Fibroblast of skin of left biceps (primary cell): Measurements from ENCODE around the gene MAGEA11.
"Not testable (repeated sequence)": the region's sequence is repeated elsewhere in the genome, so short reads cannot be mapped to it uniquely, and the experiment has no call there.

Experiments
- DNase-seq, 2 experiments: peaks; one replicate each; pipeline ENCODE4 v3.0.0-alpha.2; 2013; ENCODE audit warnings: low read depth in 2 of 2

Gene MAGEA11, protein sequence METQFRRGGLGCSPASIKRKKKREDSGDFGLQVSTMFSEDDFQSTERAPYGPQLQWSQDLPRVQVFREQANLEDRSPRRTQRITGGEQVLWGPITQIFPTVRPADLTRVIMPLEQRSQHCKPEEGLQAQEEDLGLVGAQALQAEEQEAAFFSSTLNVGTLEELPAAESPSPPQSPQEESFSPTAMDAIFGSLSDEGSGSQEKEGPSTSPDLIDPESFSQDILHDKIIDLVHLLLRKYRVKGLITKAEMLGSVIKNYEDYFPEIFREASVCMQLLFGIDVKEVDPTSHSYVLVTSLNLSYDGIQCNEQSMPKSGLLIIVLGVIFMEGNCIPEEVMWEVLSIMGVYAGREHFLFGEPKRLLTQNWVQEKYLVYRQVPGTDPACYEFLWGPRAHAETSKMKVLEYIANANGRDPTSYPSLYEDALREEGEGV

DNA sequence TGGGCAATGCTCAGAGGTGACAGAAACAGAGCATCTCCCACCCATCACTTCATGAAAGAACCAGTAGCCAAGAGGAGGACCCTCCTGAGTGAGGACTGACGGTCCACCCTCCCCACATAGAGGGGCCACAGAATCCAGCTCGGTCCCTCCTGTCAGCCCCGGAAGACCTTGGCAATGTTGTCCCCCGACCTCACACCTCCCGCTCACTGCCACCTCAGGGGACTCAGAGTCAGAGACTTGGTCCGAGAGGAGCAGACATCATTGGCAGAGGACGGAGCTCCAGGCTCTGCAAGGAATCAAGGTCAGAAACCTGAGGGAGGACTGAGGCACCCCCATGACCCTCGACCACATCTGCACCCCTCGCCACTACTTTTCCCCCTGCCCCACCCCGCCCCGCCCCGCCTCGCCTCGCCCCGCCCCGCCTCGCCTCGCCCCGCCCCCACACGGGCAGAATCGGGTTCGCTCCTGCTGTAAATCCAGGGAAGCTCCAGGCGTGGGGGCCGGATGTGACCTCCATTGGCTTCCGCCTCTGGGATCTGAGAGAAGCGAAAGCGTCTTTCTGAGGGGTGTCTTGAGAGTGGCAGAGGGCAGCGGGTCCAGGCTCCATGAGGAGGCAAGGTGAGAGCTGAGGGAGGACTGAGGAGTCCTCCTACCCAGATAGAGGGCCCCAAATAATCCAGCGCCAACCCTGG, at the start of gene MAGEA11:
MAGEA11 (plus strand) TSS at position 516 of the 692 bp plus-strand sequence. CDS start 1,100 bp downstream, outside the sequence.
- DNase-seq = no peak

DNA sequence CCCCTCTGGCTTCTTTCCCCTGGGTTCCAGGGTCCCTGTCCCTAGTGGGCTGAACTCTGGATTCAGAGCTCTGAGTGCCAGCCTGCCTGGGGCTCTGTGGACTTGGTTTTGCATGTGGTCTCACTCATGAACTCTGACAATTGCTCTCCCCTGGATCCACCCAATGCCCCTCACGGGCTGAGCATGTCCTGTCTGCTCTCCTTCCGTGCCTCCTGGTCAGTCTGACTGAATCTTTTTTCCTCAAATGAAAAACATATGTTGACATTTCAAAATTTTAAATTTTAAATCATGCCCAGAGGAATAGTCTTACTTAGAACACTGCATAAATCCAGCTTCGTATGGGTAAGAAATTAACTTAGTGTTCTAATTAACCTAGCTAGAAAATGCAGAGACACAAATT, 36.8 kb upstream of the MAGEA11 start:
- DNase-seq = not testable (repeated sequence)

DNA sequence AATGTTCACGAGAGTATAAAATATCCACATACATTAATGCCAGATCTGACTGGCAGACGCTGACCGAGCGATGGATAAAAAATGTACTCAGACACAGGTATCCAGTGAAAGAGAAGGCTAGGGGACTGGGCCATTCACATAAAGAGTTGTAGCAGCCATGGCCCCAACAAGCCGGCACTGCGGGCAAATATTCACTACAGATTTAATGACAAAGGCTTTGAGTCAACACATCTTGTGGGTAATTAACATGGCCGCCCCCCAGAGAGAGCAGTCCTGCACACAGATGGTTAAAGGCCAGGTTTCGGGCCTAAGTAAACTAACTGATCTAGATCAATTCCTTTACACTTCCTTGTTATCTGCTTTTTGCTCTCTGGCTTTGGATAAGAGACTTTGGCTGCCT, 36.3 kb upstream of the MAGEA11 start:
- not testable (repeated sequence) for DNase-seq

DNA sequence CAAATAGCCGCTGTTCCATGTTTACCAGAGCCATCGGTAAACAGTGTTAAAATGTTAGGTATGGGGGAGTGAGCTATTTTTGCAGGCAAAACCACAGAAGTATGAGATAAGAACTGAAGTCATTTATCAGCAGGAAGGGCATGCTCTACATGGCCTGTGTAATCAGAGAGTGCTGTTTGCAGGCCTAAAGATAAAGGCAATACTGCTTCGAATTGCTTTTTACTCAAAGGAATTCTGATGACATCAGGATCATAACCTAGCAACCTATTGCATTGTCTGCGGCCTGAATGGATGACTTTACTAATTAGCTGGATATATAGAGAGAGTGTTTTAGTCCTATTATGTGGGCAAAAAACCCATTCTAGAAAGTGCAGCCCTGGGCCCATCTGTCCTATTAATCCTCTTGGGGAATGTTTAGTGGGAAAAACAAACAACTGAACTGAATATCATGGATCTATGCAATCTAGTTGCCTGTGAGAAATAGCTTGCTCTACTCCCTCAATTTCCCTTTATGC, 32.6 kb upstream of the MAGEA11 start:
- not testable (repeated sequence) for DNase-seq

DNA sequence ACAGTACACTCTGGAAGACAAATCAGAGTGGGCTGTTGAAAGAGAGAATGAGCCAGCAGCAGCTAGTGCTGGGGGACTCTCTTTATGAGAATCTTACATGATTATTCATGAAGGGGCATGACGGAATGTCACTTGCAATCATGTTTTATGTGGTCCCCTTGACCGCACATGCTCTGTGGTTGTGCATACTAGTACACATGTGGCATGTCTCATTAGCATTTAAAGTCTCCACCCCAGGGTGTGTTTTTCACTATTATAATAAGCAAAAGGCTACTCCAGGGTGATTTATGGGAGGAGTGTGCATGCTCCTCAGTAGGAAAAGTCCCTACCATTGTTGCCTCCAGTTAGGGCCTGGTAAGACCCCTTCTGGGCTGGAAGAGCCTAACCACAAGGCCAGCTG, 30.7 kb upstream of the MAGEA11 start:
- no peak for DNase-seq

DNA sequence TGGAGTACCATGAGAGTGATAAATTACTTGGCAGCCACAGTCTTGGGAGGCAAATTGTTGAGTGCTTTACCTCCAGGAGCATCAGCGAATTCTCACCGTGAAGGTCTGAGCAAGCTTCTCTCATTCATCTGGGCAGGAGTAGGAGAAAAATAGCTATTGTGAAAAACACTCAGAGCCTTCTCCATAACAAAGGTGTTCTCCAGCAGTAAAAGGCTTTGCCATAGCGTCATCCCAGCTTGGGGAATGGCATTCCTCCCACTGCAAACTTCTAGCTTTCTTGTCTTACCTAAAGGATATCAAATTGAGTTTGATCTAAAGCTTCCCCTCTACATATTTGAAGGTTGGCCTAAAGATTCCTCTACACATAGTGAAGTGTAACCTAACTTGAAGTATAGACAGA, 29.8 kb upstream of the MAGEA11 start:
- DNase-seq = no peak

DNA sequence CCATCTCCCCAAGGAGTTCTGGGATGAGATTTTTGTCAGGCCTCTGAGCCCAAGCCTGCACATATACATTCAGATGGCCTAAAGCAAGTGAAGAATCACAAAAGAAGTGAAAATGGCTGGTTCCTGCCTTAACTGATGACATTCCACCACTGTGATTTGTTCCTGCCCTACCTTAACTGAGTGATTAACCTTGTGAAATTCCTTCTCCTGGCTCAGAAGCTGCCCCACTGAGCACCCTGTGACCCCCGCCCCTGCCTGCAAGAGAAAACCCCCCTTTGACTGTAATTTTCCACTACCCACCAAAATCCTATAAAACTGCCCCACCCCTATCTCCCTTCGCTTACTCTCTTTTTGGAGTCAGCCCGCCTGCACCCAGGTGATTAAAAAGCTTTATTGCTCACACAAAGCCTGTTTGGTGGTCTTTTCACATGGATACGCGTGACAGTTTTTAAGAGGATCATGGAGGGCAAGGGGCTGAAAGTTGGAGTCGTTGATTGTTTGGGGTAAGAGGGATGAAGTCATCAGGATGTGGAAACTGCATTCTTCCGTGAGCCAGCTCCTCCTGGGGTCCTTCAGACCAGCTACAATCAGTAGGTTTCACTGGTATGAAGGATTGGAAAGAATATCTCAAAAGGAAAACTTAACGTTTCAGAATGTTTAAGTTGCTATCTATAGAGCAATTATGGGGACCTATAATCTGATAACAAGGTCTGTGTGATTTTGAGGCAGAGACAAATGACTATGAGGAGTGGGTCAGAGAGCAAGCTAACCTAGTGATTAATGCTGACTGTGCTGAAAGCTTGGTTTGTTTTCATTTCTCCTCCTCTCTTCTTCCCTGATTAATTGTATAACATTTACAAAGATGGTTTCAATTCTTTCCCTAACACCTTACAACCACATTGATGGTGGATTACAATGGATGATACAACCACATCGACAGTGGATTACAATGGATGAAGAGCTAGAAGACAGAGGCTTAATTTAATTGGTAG, 28.6 kb upstream of the MAGEA11 start:
- no peak for DNase-seq

DNA sequence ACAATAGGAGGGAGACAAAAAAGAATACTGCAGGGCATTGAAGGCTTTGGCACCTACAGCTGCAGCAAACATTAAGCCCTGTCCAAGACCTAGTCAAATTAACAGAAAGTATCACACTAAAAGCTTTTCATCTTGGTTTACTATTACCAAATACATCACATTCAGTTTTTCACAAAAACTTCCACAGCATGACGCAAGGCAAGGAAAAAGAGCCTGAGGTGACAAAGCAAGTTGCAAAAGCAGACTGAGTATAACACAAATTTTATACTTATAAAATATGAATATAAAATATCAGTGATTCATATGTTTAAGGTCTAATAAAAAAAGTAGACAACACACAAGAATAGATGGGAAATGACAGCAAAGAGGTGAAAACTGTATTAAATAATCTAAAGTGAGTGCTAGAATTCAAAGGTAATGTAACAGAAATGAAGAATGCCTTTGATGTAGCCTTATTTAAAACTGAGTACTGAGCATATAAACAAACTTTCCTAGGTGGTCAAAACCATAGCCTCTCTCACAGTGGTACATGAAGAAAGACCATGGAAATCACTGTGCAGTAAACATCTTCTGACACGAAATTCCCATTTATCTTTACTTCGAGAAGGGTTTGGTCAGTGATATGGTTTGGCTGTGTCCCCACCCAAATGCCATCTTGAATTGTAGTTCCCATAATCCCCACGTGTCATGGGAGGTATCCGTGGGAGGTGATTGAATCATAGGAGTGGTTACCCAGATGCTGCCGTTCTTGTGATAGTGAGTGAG, 27.7 kb upstream of the MAGEA11 start:
- no peak for DNase-seq

DNA sequence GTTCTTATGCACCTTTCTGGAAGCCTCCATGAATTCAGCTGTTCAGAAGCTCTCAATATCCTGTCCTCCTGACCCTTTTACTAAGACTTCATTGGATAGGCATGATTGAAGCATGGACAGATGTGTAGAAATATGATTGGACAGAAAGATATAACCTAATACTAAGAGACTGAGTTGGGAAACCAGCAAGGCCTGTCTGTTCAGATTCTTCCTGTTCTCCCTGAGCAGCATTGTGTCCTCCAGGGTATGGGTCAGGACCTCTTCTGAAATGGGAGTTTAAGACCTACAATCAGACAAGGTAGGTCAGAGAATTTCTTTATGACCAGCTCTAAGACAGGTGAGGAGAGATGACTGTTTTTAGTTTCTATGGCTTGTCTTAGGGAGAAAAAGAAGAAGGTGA, 23.9 kb upstream of the MAGEA11 start:
- DNase-seq = no peak

DNA sequence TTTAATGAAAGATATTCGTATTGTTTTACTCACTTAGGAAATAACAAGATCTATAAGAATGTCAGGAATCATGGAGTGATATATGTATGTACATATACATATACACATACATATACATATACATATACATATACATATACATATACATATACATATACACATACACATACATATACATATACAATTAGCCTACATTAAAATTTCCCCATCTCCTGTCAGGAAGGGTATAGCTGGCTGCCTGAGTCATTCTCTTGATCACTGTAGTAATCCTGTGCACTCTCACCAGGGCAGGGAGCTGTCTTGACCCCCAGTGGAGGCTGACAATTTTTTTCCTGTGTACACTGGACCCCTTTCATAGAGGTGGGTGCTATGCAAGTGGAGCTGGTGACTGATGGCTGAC, 23.3 kb upstream of the MAGEA11 start:
- DNase-seq = no peak

DNA sequence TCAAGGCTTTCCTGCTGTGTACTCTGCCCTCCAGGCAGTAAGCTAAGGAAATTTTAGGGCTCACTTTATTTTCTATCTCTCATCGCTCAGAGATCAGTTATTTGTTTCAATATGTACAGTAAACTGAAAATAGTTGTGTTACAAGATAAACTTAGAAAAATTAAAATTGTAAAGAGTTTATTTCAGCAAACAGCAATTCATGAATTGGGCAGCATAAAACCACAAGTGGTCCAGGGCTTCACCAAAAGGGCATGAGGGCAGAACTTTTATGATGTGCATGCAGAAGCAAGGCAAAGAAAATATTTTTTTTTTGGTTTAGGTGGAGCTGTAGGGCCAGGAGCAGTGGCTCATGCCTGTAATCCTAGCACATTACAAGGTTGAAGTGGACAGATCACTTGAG, 20.1 kb upstream of the MAGEA11 start:
- no peak for DNase-seq

DNA sequence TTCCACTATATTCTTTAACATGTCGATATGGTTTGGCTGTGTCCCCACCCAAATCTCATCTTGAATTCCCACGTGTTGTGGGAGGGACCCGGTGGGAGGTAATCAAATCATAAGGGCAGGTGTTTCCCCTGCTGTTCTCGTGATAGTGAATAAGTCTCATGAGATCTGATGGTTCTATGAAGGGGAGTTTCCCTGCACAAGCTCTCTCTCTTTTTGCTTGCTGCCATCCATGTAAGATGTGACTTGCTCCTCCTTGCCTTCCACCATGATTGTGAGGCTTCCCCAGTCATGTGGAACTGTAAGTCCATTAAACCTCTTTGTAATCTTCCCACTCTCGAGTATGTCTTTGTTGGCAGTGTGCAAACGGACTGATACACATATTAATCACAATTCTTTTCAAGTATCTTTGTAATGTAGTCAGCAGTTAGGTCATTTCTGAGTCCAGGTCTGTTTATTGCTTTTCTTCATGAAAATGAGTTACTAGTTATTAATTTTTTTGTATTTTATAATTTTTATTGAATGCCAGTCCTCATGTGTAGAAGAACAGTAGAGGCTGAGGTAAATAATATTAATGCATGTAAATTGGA, 19.1 kb upstream of the MAGEA11 start:
- DNase-seq = not testable (repeated sequence)

DNA sequence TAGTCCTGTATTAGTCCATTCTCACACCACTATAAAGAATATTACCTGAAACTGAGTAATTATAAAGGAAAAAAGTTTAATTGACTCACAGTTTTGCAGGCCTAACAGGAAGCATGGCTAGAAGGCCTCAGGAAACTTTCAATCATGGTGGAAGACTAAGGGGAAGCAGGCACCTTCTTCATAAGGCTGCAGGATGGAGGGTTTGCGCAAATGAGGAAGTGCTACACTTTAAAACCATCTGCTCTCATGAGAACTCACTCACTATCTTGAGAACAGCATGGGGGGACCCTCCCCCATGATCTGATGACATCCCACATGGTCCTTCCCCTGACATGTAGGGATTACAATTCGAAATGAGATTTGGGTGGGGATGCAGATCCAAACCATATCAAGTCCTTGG, 12.1 kb upstream of the MAGEA11 start:
- DNase-seq = no peak

DNA sequence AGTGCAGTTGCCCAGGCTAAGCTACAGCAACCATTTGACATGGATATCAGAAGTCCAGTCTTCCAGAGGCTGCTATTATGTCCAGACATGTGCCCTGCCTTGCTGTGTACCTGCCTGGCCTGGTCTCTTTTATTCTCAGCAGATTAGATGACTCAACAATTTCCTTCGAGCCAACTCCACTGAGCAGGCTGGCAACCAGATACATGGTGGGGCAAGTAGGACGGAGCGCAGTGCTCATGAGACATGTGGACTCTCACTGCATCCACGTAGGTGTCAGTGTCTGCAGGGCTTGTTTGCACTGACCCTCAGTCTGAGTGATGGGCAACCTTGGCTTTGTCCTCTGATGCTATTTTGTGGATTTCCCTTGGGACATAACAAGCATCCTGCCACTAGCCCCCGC, 7.2 kb upstream of the MAGEA11 start:
- DNase-seq = no peak

DNA sequence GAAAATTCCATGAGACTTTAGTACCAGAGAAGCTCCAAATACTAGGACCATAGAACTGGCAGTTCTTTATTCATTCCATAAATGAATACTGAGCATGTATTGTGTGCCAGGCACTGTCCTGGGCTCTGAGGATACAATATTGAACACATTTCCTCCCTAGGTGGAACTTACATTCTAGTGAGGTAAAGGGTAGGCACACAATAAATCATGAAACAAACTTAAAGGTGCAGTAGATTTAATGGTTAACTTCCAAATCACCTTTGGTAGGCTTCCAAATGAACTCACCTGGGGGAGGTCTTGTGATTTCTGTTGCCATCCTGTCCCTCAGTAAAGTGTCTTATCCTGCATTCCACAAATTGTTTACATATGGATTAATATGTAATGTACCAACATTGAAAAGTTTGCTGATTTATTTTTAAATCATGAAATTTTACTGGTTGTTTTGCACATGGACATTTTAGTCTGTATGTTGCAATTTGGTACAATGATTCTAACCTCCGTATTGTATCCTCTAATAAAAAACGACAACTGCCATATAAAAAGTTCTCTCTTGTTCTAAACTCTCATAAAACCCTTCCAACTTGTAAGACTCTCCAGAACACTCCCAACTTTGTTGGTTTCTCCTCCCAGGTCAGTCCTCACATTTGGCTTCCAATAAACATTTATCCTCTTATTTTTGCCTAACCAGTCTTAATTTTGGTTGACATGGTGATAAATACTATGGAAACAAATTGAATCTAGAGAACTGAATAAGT, 4.5 kb upstream of the MAGEA11 start:
- DNase-seq = no peak

DNA sequence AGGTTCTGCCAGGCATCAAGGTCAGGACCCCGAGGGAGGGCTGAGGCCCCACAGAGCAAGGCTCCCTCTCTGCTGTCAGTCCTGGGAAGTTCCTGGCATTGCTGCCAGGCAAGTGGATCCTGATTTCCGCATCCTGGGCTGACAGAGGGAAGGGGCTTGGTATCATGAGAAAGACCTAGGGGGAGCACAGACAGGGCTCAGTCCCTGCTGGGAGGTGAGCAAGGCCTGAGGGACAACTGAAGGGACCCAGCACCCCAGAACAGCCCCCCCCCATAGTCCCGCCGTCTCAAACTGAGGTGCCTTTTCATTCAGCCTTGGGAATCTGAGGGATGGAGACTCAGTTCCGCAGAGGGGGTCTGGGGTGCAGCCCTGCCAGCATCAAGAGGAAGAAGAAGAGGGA, 971 bp downstream of the MAGEA11 start:
- no peak for DNase-seq

DNA sequence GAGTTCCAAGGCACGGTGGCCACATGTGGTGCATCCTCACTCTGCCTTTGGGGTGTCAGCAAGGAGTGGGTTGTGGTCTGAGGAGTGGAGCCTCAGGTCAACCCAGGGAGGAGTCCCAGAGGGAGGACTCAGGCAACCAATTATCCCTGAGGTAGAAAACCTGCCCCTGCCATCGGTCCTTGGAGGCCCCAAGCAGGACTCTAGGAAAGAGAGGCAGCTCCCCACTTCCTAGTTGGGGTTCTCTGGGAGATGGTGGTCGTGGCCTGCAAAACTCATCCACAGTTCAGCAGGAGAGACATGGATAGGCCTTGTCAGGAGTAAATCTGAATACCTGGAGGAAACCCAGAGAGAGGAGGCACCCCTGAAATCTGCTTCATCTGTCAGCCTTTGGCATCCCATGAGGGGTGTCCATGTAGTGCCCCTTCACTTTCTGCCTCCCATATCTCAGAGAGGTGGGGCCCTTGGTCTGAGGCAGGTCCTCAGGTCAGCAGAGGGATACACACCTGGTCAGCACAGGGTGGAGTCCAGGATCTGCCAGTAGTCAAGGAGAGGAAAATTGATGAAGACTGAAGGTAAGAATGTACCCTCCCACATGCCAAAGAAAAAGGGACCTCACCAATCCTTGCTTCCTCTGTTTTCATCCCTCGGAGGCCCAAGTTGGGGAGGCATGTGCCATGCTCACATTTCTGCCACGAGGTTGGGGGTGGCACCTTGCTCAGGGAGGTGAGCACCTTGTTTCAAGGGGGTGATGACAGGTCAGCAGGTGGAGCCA, 1.6 kb downstream of the MAGEA11 start:
- no peak for DNase-seq

DNA sequence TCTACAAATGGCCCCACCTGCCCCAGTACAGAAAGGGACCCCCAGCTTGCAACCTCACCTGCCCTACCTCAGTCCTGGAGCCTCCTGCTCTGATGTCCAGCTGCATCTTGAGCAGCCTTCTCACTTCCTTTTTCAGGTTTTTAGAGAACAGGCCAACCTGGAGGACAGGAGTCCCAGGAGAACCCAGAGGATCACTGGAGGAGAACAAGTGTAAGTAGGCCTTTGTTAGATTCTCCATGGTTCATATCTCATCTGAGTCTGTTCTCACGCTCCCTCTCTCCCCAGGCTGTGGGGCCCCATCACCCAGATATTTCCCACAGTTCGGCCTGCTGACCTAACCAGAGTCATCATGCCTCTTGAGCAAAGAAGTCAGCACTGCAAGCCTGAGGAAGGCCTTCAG, 3.6 kb downstream of the MAGEA11 start:
- no peak for DNase-seq

DNA sequence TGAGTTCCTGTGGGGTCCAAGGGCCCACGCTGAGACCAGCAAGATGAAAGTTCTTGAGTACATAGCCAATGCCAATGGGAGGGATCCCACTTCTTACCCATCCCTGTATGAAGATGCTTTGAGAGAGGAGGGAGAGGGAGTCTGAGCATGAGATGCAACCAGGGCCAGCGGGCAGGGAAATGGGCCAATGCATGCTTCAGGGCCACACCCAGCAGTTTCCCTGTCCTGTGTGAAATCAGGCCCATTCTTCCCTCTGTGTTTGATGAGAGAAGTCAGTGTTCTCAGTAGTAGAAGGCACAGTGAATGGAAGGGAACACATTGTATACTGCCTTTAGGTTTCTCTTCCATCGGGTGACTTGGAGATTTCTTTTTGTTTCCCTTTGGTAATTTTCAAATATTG, 4.8 kb downstream of the MAGEA11 start:
- no peak for DNase-seq
